Lower leg skin (tissue), 4 donors: ENCODE measurements around the gene GPR37L1. TPM values are rescaled to one million over a fixed set of nuclear protein-coding genes. Genes with fewer than 3 reads are reported as not detected.

Experiments
- DNase-seq, 2 donors: peaks; one replicate each; pipeline ENCODE4 v3.0.0-alpha.2; 2019; ENCODE audit warnings: low spot score in 2 of 2
- H3K4me3 ChIP-seq: fragments of 200-600 bp; sonication (generic); 2 replicates; pipeline ENCODE4 v1.5.1; 2017; ENCODE audit warnings: mild to moderate bottlenecking, low read depth; ENCODE audit not compliant: poor library complexity, severe bottlenecking
- POLR2A ChIP-seq, 2 donors: fragments of 450-650 bp; IDR thresholded peaks; one replicate each; pipeline ENCODE4 v1.6.1; 2016 to 2017; ENCODE audit warnings: antibody characterized with exemption in 2 of 2, mild to moderate bottlenecking in 1 of 2, moderate library complexity in 1 of 2
- WGBS, 2 donors: methylation state at CpG; one replicate each; pipeline ENCODE4 v1.1.5; 2018; 5-methylcytosine and 5-hydroxymethylcytosine counted together
- intact Hi-C: fragments of 100-400 bp; cut with DNase I; formaldehyde crosslinking; loops from one replicate; pipeline ENCODE4 v1.15.0; 2023; ENCODE audit warnings: low total_unique reads
- total RNA-seq, 4 donors: library from RNA; depleted of rRNA; stranded (reverse); fragments of >200 nt; gene quantifications; one replicate each; pipeline ENCODE4 v1.1.0, GENCODE V29; 2016
- TF ChIP-seq, protein P1 (sequence below), 3 donors: fragments of 450-650 bp; IDR thresholded peaks; one replicate each; pipeline ENCODE4 v1.5.1; 2016; ENCODE audit warnings: antibody characterized with exemption in 3 of 3, mild to moderate bottlenecking in 3 of 3, moderate library complexity in 2 of 3

The GPR37L1 gene
- total RNA-seq, 4 donors from 2014 or later = 0.02 to 0.06 TPM; not detected in 2

DNA sequence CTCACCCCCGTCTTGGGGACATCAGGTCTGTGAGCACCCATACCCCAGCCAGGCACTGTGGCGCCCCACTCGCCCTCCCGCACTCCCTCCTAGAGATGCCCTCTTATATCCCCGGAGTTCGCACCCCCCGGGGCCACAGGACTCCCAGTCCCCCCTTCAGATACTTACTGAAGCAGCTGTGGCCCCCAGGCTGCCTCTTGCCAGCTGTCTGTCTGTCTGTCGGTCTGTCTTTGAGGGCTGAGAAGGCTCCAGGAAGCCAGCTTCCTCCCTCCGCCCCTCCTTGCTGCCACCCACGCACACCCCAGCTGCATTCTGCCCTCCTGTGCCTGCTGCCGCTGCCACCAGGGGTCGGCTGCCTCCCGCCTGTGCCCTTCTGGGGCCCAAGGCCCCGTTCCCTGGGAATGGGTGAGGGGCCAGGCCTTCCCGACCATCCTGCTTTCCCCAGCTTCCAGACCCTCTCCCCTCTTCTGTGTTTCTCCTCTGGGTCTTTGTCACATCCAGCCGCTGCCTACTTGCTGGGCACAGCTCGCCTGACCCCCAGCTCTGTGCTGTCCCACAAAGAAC is 37.7 kb downstream of the GPR37L1 start, which contains the start of gene PTPN7:
Gene PTPN7 (minus strand): TSS at position 226 of the 564 bp plus-strand sequence. CDS start 1,200 bp downstream, outside the sequence.
- TF ChIP-seq, protein P1, sequence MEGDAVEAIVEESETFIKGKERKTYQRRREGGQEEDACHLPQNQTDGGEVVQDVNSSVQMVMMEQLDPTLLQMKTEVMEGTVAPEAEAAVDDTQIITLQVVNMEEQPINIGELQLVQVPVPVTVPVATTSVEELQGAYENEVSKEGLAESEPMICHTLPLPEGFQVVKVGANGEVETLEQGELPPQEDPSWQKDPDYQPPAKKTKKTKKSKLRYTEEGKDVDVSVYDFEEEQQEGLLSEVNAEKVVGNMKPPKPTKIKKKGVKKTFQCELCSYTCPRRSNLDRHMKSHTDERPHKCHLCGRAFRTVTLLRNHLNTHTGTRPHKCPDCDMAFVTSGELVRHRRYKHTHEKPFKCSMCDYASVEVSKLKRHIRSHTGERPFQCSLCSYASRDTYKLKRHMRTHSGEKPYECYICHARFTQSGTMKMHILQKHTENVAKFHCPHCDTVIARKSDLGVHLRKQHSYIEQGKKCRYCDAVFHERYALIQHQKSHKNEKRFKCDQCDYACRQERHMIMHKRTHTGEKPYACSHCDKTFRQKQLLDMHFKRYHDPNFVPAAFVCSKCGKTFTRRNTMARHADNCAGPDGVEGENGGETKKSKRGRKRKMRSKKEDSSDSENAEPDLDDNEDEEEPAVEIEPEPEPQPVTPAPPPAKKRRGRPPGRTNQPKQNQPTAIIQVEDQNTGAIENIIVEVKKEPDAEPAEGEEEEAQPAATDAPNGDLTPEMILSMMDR (IDR thresholded peaks at IDR 0.05) = no peak
- no peak for TF ChIP-seq POLR2A (IDR thresholded peaks at IDR 0.05)
- 75 to 79% methylated on average over 17 of the region's 17 CpGs for WGBS, 2 donors
- no peak within 1 kb of the TSS for H3K4me3 ChIP-seq
- intact Hi-C loops = no loop called here
- DNase-seq = no peak

DNA sequence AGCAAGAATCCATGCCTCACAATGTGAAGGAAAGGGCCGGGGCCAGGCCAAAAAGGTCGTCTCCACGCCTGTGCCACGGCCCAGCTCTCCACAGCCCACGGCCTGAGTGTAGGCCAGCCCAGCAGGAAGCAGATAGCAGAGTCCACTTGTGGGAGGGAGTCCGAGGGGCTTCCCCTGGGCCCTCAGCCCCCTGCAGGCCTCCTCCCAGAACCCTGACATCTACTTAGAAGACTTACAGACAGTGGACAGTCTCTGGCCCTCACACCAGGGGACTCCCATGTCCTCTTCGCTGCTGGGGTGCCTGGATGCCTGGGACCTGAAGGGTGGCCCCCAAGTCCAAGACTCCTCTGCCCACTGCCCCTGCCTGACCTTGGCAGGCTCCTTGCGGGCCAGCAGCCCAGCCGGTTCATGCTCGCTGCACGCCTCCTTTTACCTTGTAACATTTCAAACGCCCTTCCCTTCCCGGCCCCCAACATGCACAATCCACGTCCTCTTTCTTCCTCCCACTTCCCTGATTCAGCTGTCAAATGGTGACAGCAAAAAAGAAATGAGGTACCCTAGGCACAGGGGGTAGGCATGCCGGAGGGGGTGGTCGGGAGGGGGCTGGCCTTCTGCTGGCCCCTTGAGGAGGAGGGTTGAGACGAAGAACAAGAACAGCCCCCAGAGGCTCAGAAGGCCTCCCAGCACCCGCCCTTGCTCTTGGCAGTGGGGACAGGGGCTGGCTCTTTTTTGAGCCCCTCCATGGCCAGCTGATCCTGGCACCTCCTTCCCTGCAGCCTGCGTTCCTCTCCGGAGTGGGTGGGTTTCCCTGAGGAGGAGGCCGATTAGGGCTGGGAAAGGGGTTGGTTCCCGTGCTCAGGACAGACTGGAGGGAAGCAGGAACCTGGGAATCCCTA is 38.7 kb downstream of the GPR37L1 start:
- intact Hi-C loops = no loop called here
- TF ChIP-seq POLR2A (IDR thresholded peaks at IDR 0.05) = no peak
- TF ChIP-seq, protein P1 (IDR thresholded peaks at IDR 0.05) = no peak
- no peak overlapping the region for H3K4me3 ChIP-seq
- no peak for DNase-seq
- WGBS, 2 donors = 70 to 84% methylated on average over 21 of the region's 22 CpGs

DNA sequence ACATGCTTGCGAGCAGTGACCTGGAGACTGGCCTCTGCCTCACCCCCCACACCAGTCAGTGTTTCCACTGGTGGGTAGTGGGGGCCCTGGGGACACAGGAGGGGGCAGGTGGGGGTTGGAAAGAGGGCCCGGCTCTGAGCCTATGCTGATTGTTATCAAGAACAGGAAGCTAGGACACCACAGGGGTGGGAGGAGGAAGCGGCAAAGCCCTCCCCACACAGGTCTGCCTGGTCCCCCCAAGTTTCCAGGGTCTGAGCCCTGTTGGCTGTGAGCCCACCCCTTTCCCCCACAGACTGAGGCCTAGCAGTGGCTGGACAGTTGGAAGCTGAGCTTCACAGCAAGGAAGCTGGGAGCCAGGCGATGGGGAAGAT is 39.3 kb downstream of the GPR37L1 start:
- 81 to 85% methylated on average over 4 of the region's 4 CpGs for WGBS, 2 donors
- intact Hi-C loops = no loop called here
- TF ChIP-seq, protein P1 (IDR thresholded peaks at IDR 0.05) = no peak
- no peak for TF ChIP-seq POLR2A (IDR thresholded peaks at IDR 0.05)
- H3K4me3 ChIP-seq = no peak overlapping the region
- no peak for DNase-seq

DNA sequence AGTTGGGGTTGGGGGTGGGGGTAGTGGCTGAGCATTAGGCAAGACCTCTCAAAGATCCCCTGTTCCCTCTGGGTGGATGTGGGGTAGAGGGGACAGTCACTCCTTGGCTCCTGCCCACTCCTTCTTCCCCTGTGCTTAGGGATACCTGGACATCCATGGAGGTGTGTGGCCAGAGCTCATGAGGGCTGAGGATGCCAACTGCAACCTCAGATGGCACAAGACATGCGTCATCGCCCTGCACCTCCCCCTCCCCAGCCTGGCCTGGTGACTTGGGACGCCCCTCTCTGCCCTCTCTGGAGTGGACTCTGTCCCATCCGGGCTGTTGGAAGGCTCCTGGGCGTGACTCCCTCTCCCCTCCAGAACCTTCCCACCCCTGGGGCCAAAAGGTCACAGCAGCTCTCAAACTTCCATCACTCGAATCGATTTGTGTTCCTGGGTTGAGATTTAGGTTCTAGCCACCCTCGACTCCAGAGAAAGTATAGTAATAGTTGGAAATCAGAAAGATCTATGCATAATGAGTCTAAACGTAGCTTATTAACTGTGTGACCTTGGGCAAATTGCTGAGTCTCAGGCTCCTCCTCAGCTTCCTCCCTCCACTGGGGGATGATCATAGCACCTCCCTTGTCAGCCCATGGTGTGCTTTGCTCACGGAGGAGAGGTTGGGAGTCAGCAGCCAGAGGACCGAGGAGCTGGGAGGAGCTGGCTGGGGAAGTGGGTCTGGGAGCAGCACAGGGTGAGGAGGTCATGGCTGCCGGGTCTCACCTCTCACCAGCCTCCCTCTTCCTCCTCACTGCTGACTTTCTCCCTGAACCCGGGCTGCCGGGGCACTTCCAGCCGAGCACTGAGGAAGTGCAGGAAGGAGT is 39.9 kb downstream of the GPR37L1 start:
- H3K4me3 ChIP-seq = no peak overlapping the region
- 68 to 74% methylated on average over 13 to 15 of the region's 15 CpGs for WGBS, 2 donors
- no peak for TF ChIP-seq POLR2A (IDR thresholded peaks at IDR 0.05)
- TF ChIP-seq, protein P1 (IDR thresholded peaks at IDR 0.05) = no peak
- no peak for DNase-seq
- intact Hi-C loops = no loop called here

DNA sequence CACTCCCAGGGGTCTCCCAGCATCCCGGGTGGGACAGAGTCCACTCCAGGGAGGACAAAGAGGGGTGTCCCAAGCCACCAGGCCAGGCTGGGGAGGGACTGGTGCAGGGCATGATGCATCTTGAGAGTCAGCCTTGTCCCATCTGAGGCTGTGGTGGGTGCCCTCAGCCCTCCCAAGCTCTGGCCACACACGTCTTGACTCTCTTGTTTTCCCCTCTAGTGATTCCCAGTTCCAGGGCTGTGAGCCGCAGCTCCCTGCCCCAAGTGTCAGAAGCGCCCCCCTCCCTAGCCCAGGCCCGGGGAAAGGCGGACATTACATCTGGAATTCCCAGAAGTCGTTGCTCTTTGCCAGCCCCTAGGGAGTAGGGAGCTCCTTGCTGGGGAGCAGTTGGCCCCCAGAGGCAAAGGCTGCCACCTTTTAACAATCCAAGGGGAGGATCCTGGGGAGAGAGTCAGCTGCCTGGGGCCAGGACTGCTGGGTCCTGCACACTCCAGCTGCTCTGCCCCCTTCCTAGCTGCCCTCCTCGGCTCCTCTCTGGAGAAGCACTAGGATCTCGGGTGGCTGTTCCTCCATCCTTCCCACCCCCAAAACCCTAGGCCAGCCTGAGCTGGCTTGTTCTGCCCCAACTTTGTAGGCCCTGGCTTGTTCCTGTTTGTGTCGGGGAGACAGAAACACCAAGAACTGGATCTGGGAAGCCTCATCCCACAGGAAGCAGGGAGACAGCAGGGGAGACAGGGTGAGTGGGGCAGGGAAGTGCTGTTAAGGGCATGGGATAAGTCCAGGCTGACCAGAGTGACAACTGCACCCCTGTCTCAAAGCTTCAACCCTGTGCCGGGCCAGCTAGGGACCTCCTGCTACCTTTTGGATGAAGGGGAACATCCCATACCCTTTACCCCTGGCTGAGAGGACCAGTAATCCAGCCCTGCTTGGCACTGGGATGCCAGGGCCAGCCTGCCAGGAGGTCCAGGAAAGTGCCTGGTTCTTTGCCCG is 40.9 kb downstream of the GPR37L1 start:
- DNase-seq = no peak
- 71 to 78% methylated on average over 12 of the region's 12 CpGs for WGBS, 2 donors
- intact Hi-C loops = no loop called here
- TF ChIP-seq, protein P1 (IDR thresholded peaks at IDR 0.05) = no peak
- no peak for TF ChIP-seq POLR2A (IDR thresholded peaks at IDR 0.05)
- H3K4me3 ChIP-seq = no peak overlapping the region
